Measurements from ENCODE around the gene CBX1.

DNA sequence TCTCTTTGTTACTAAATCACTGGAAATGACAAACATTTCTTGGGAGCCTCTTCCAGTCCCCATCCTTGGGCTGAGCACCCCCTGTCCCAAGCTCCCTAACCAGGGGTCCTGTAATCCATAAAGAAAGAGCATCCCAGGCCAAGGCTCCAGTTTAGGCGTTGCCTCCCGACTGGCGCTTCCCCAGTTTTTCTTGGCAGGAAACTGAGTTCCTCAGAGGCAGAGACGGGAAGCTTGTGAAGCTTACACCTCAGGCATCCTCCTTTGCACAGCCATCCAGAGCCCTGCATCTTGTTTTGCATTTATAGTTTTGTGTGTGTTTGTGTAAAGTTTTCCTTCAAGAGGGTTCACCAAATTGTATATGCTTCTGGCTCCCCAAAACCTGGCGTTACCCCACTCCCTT lies 70.7 kb downstream of the CBX1 start:
- TF ChIP-seq, protein P1, sequence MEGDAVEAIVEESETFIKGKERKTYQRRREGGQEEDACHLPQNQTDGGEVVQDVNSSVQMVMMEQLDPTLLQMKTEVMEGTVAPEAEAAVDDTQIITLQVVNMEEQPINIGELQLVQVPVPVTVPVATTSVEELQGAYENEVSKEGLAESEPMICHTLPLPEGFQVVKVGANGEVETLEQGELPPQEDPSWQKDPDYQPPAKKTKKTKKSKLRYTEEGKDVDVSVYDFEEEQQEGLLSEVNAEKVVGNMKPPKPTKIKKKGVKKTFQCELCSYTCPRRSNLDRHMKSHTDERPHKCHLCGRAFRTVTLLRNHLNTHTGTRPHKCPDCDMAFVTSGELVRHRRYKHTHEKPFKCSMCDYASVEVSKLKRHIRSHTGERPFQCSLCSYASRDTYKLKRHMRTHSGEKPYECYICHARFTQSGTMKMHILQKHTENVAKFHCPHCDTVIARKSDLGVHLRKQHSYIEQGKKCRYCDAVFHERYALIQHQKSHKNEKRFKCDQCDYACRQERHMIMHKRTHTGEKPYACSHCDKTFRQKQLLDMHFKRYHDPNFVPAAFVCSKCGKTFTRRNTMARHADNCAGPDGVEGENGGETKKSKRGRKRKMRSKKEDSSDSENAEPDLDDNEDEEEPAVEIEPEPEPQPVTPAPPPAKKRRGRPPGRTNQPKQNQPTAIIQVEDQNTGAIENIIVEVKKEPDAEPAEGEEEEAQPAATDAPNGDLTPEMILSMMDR (IDR thresholded peaks at IDR 0.05; ENCODE audit: control extremely low read depth in 1 of 3, insufficient read depth in 1 of 3, low read depth in 1 of 3, low read length in 3 of 3) = no peak
- TF ChIP-seq HDAC2 (IDR thresholded peaks at IDR 0.05; ENCODE audit: borderline replicate concordance in 1 of 2, low read depth in 2 of 2, low read length in 2 of 2) (no peak), JUND (IDR thresholded peaks at IDR 0.05; ENCODE audit: low read length) (no peak), RNF2 (IDR thresholded peaks at IDR 0.05; ENCODE audit: borderline replicate concordance, low read depth, low read length, missing control alignments, poor library complexity, severe bottlenecking) (no peak), EP300 (IDR thresholded peaks at IDR 0.05; ENCODE audit: borderline replicate concordance in 1 of 2, low read depth in 2 of 2, low read length in 2 of 2) (no peak)
